GM19043 (cell line): ENCODE measurements around the gene CLDN10.
A peak's percentile ranks its signal among the peaks of the same experiment; 100 is the strongest.
"Not testable (repeated sequence)": the region's sequence is repeated elsewhere in the genome, so short reads cannot be mapped to it uniquely, and the experiment has no call there.

Source experiments
- ATAC-seq: cut with Tn5 transposase; IDR thresholded peaks from one replicate; pipeline ENCODE4 v1.9.1; 2021; ENCODE audit warnings: low read depth; ENCODE audit not compliant: unreplicated experiment

The CLDN10 gene

GRCh38 chr13:95540888-95541287 is 11.6 kb upstream of the CLDN10 start:
- ATAC-seq = no peak

GRCh38 chr13:95541308-95541707 is 11.2 kb upstream of the CLDN10 start:
- no peak for ATAC-seq

GRCh38 chr13:95541911-95542474 is 10.5 kb upstream of the CLDN10 start:
- ATAC-seq = no peak

DNA sequence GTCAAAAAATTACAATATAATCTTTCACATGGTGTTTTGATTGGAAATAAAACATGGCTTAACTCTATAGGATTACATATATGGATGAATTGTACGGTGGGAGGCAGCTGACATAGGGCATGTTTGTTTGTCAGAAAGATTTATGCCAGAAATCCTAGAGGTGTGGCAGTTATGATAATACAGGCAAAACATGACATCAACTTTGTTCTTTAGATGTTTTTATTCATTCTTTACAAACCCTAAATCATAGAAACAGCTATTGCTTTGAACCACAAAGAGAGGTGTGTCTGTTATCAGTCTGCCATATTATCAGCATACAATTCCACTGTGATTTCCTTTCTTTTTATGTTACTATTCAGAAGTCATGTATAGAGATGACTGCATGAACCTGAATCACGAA is 8.2 kb upstream of the CLDN10 start:
- no peak for ATAC-seq

- ATAC-seq = no peak
Measured at GRCh38 chr13:95546919-95547318, 5.6 kb upstream of the CLDN10 start.

- no peak for ATAC-seq
Measured at GRCh38 chr13:95547531-95548167, 4.9 kb upstream of the CLDN10 start.

DNA sequence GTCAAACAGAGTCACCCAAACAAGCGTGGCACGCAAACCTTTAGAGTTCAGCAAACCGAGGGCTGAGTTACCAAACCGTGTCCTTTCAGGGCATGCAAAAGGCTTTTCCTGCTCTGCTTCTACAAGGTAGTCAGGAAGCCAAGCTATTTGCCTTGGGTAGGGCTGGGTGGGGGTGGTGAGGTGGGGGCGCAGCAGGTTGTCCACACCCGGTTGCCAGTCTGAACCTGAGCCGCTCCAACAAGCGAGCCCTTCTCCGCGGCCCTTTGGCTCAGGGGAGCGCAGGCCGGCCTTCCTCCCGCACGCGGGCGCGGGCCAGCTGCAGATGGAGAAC is 347 bp upstream of the CLDN10 start:
- no peak for ATAC-seq

- no peak for ATAC-seq
Measured at GRCh38 chr13:95553581-95554385, 1.3 kb downstream of the CLDN10 start.

DNA sequence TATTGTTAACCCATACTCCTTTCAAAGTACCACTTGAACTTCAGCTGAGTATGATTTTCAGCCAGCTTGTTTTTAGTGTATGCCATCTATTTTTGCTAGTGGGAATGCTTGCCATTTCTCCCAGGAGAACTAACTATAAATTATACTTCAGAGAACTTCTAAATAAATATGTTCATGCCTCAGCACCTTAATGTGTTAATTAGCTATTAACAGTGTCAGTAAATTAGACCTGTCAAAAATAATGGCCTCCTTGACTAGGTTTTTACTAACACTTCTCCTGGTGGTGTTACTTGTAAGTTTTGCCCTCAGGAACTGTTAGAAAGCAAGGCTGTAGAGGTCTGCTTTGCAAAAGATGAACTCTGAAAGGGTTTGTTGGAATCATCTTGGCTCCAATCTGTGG is 4.5 kb downstream of the CLDN10 start:
- ATAC-seq = no peak

- no peak for ATAC-seq
Measured at GRCh38 chr13:95559100-95559499, 6.6 kb downstream of the CLDN10 start.

GRCh38 chr13:95560387-95560786 is 7.9 kb downstream of the CLDN10 start:
- ATAC-seq = no peak

- ATAC-seq = no peak
Measured at GRCh38 chr13:95564091-95564490, 11.6 kb downstream of the CLDN10 start.

DNA sequence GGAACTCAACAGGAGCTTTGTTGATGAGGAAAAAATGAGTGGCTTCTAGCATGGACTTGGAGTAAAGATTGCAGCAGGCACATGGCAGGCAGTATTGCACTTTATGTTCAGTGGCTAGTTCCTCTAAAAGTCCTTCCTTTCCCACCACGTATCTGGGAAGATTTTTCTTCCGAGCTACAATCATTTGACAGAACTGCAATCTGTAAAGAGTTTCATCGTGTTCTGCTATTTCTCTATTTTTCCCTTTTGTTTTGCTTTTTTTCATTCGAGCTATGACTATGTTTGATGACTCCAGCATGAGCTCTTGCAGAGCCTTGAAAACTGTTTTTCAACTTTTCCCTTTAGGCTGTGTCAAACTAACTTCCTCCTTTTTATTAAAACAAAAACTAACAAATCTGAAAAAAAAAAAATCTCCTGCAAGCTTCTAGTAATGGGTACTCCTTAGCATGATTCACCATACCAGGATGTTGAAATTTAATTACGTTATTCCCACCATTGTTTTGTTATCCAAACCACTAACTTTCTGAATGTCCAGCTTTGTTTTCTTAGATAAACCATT is 12.3 kb downstream of the CLDN10 start:
- no peak for ATAC-seq

- not testable (repeated sequence) for ATAC-seq
Measured at GRCh38 chr13:95565758-95566157, 13.2 kb downstream of the CLDN10 start.

- no peak for ATAC-seq
Measured at GRCh38 chr13:95568131-95568530, 15.6 kb downstream of the CLDN10 start.

GRCh38 chr13:95570016-95570415 is 17.5 kb downstream of the CLDN10 start:
- ATAC-seq = no peak

DNA sequence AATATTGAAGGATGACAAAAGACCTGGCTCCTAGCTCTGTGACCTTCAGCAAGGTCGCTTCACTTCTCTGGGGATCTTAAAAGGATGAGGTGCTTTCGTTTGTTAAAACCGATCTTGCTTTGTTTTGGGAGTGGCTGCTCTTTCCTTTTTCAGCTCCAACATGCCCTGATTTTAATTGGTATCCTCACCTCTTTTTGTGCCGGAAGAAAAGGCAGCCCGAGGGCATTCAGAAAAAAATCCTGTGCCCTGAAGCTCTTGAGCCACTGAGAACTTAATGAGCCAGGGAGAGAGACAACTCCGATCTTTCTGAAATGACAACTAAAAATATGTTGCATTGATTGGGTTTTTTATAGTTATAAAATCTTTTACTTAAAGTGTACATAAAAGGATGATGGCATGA is 19.4 kb downstream of the CLDN10 start:
- no peak for ATAC-seq

GRCh38 chr13:95573221-95573620 is 20.7 kb downstream of the CLDN10 start:
- ATAC-seq = no peak

DNA sequence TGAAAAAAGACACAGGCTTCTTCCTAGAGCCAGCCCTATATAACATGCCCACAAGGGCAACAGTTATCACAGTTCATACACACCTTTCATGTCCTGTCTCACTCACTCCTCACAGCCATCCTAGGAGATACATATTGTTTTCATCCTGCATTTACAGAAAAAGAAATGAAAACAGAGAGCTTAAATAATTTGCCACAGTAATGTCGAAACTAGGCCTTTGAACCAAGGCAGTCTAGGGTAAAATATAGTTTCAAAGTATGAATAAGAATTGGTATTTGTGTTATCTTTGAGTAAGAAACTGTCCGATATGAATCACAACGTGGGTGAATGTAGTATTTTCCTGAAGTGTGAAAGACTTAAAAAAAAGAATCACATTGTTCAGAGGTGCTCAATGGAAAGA is 26.8 kb downstream of the CLDN10 start:
- peak; percentile 75 for ATAC-seq

DNA sequence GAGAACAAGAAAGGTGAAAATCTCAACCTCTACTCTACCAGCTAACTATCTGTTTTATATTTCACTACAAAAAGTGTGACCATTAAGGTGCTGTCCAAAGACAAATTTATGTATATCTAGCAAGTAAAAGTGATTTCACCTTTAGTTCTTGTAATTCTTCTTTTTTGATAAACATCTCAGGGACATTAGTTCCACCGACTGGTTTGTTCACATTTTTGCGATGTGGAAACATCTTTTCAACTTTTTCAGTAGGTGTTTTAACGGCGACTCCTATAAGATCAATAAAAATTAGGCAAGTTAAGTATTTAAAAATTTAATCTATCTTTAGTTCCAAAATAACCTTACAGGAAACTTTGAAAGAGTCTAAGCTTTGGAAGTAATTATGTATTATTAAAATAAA is 33.3 kb downstream of the CLDN10 start:
- no peak for ATAC-seq

GRCh38 chr13:95588134-95588533 is 35.6 kb downstream of the CLDN10 start:
- ATAC-seq = no peak

DNA sequence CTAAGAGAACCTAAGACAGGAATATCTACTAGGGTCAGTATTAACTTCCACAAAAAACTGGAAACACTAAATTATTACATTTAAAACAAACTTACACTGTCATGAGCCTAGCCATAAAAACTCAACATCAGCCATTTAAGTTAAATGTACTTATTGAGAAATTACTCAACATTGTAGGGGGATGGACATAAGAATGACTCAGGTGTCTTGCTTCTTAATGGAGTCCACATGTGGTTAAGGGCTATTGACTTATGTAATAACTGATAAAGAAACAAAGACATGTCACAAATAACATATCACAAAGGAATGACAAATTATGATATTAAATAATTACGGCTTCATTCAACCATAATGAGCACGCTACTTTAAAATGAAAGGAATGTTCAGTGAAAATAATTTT is 36.2 kb downstream of the CLDN10 start:
- no peak for ATAC-seq
